H54 (cell line): ENCODE results near the gene GRPEL1.
A peak's percentile ranks its signal among the peaks of the same experiment; 100 is the strongest.

Experiments used
- DNase-seq: peaks from one replicate; pipeline ENCODE4 v3.0.0; 2011; ENCODE audit warnings: low spot score, mixed read lengths; ENCODE audit not compliant: insufficient read length
- FAIRE-seq: peaks from 3 replicates; lab custom pipeline; 2011; peaks lifted over from hg19 to GRCh38; lab: Jason Lieb, UNC
- POLR2A ChIP-seq: IDR thresholded peaks from 2 replicates; pipeline ENCODE4 v1.6.1; 2011; ENCODE audit warnings: low read depth, mild to moderate bottlenecking, low read length

GRPEL1 gene

GRCh38 chr4:7067452-7068278 is at the start of gene GRPEL1:
Gene GRPEL1, minus strand, starts transcription at chr4:7068064. Its CDS starts 32 bp downstream, at chr4:7068032.
- DNase-seq: peak; percentile 81
- no peak for FAIRE-seq
- TF ChIP-seq POLR2A: peak; percentile 100

GRCh38 chr4:7116705-7117104 is 48.8 kb upstream of the GRPEL1 start:
- FAIRE-seq (no peak), DNase-seq (no peak)
- TF ChIP-seq POLR2A: no peak

GRCh38 chr4:7115557-7116340 is 47.9 kb upstream of the GRPEL1 start:
- DNase-seq: no peak
- FAIRE-seq: no peak
- no peak for TF ChIP-seq POLR2A

GRCh38 chr4:7112656-7113055 is 44.8 kb upstream of the GRPEL1 start:
- FAIRE-seq (no peak), DNase-seq (no peak)
- no peak for TF ChIP-seq POLR2A

- FAIRE-seq (no peak), DNase-seq (no peak)
- no peak for TF ChIP-seq POLR2A
These were observed 43.6 kb upstream of the GRPEL1 start for GRCh38 chr4:7111441-7111840.

GRCh38 chr4:7110546-7110945 is 42.7 kb upstream of the GRPEL1 start:
- no peak for TF ChIP-seq POLR2A
- DNase-seq: no peak
- no peak for FAIRE-seq

GRCh38 chr4:7109169-7109568 is 41.3 kb upstream of the GRPEL1 start:
- no peak for TF ChIP-seq POLR2A
- FAIRE-seq (no peak), DNase-seq (no peak)

GRCh38 chr4:7108660-7109059 is 40.8 kb upstream of the GRPEL1 start:
- TF ChIP-seq POLR2A: no peak
- FAIRE-seq (no peak), DNase-seq (no peak)

- no peak for FAIRE-seq
- TF ChIP-seq POLR2A: no peak
- no peak for DNase-seq
These were observed 40.3 kb upstream of the GRPEL1 start for GRCh38 chr4:7108046-7108625.

- FAIRE-seq: no peak
- TF ChIP-seq POLR2A: no peak
- no peak for DNase-seq
These were observed 39.5 kb upstream of the GRPEL1 start for GRCh38 chr4:7107166-7107905.

- DNase-seq: no peak
- no peak for TF ChIP-seq POLR2A
- FAIRE-seq: no peak
These were observed 37.4 kb upstream of the GRPEL1 start for GRCh38 chr4:7105276-7105675.

GRCh38 chr4:7104366-7105031 is 36.6 kb upstream of the GRPEL1 start:
- no peak for TF ChIP-seq POLR2A
- no peak for FAIRE-seq
- no peak for DNase-seq
